H1 (cell line): ENCODE measurements around the gene GOLGA6L10. TPM values are rescaled to one million over a fixed set of nuclear protein-coding genes. Genes with fewer than 3 reads are reported as not detected.
"Not testable (repeated sequence)": the region's sequence is repeated elsewhere in the genome, so short reads cannot be mapped to it uniquely, and the experiment has no call there.

Experiments used
- CTCF ChIA-PET: fragments of 300-600 bp; sonication (Branson Sonifier 250); formaldehyde crosslinking; loops from one replicate; lab custom pipeline; 2021; ENCODE audit not compliant: partially characterized antibody; lab: Charles Lee
- POLR2A ChIA-PET: fragments of 300-600 bp; sonication (Branson Sonifier 250); formaldehyde crosslinking; loops from one replicate; lab custom pipeline; 2021; ENCODE audit warnings: inconsistent platforms; ENCODE audit not compliant: partially characterized antibody; lab: Charles Lee
- DNase-seq, 2 experiments: peaks; one replicate each; pipeline versions ENCODE4 v3.0.0 to v3.0.0-alpha.2; 2010 to 2022; ENCODE audit warnings: low spot score in 2 of 2, low read depth in 1 of 2, mixed read lengths in 1 of 2
- FAIRE-seq: peaks from 2 replicates; lab custom pipeline; 2011; peaks lifted over from hg19 to GRCh38; lab: Jason Lieb, UNC
- H2AFZ ChIP-seq: 2 replicates; pipeline ENCODE4 v1.8.1; 2012; ENCODE audit warnings: low read length, inconsistent platforms
- H2AK5ac ChIP-seq: 2 replicates; pipeline ENCODE4 v1.6.1; 2013; ENCODE audit warnings: low read depth, low read length
- H2BK120ac ChIP-seq: replicated peaks from 2 replicates; pipeline ENCODE3; 2013; ENCODE audit warnings: low read depth, low read length, inconsistent platforms
- H2BK12ac ChIP-seq: 2 replicates; pipeline ENCODE4 v1.6.1; 2013; ENCODE audit warnings: low read depth, low read length
- H2BK15ac ChIP-seq: 2 replicates; pipeline ENCODE4 v1.6.1; 2013; ENCODE audit warnings: low read length
- H2BK20ac ChIP-seq: 2 replicates; pipeline ENCODE4 v1.6.1; 2013; ENCODE audit warnings: low read length
- H2BK5ac ChIP-seq: 2 replicates; pipeline ENCODE4 v1.6.1; 2013; ENCODE audit warnings: low read depth, low read length
- H3K14ac ChIP-seq: 2 replicates; pipeline ENCODE4 v1.6.1; 2013; ENCODE audit warnings: inconsistent platforms; ENCODE audit not compliant: insufficient read length
- H3K18ac ChIP-seq: 2 replicates; pipeline ENCODE4 v1.6.1; 2013; ENCODE audit warnings: low read length; ENCODE audit errors: extremely low read depth
- H3K23ac ChIP-seq: 2 replicates; pipeline ENCODE4 v1.6.1; 2013; ENCODE audit warnings: inconsistent platforms; ENCODE audit not compliant: insufficient read length
- H3K23me2 ChIP-seq: 2 replicates; pipeline ENCODE4 v1.6.1; 2013; ENCODE audit warnings: low read depth, low read length
- H3K27ac ChIP-seq: 2 replicates; pipeline ENCODE4 v1.6.1; 2011; ENCODE audit warnings: low read depth, low read length, inconsistent platforms
- H3K27me3 ChIP-seq, 4 experiments: replicated peaks in 1 of 4; 1 replicate in 1 of 4; 2 replicates in 3 of 4; pipeline versions ENCODE4 v1.6.1 to v1.8.1; 2011 to 2013; ENCODE audit warnings: low read length in 3 of 4, mild to moderate bottlenecking in 3 of 4, inconsistent platforms in 2 of 4, mixed read lengths in 2 of 4, moderate library complexity in 1 of 4; ENCODE audit not compliant: control insufficient read depth in 3 of 4, insufficient read depth in 3 of 4; ENCODE audit errors: extremely low read depth in 1 of 4
- H3K36me3 ChIP-seq, 4 experiments: 2 replicates each; pipeline versions ENCODE4 v1.6.1 to v1.8.1; 2011 to 2013; ENCODE audit warnings: mild to moderate bottlenecking in 4 of 4, low read length in 3 of 4, moderate library complexity in 2 of 4, control low read depth in 1 of 4, inconsistent platforms in 1 of 4; ENCODE audit not compliant: insufficient read depth in 4 of 4, control insufficient read depth in 2 of 4
- H3K4ac ChIP-seq: replicated peaks from 2 replicates; pipeline ENCODE3; 2013; ENCODE audit warnings: low read length, low read depth, mixed read lengths, inconsistent platforms; ENCODE audit not compliant: insufficient read length
- H3K4me1 ChIP-seq, 4 experiments: replicated peaks in 1 of 4; 1 replicate in 1 of 4; 2 replicates in 3 of 4; pipeline versions ENCODE4 v1.6.1 to v1.8.1; 2011 to 2013; ENCODE audit warnings: low read length in 3 of 4, inconsistent platforms in 2 of 4, mixed read lengths in 1 of 4; ENCODE audit not compliant: insufficient read depth in 4 of 4, control insufficient read depth in 3 of 4
- H3K4me2 ChIP-seq, 2 experiments: 2 replicates each; pipeline versions ENCODE4 v1.6.1 to v1.8.1; 2011 to 2013; ENCODE audit warnings: low read depth in 2 of 2, low read length in 2 of 2, control low read depth in 1 of 2, inconsistent platforms in 1 of 2, mild to moderate bottlenecking in 1 of 2; ENCODE audit not compliant: insufficient read depth in 1 of 2
- H3K4me3 ChIP-seq, 4 experiments: fragments of 200-600, 300-600 bp in 1 of 4; sonication (generic), shearing (Covaris generic), sonication (Bioruptor Twin) in 1 of 4; 2 replicates each; pipeline versions ENCODE4 v1.5.1 to v1.8.1; 2011 to 2016; ENCODE audit warnings: low read length in 4 of 4, low read depth in 3 of 4, control low read depth in 2 of 4, inconsistent platforms in 2 of 4, mild to moderate bottlenecking in 2 of 4, mixed read lengths in 1 of 4, moderate library complexity in 1 of 4; ENCODE audit not compliant: insufficient read depth in 2 of 4; ENCODE audit errors: extremely low read depth in 1 of 4
- H3K56ac ChIP-seq: replicated peaks from 2 replicates; pipeline ENCODE3; 2013; ENCODE audit warnings: low read depth, mild to moderate bottlenecking, mixed read lengths, low read length, inconsistent platforms; ENCODE audit not compliant: insufficient read length
- H3K79me1 ChIP-seq: 2 replicates; pipeline ENCODE4 v1.6.1; 2013; ENCODE audit warnings: low read depth, low read length, control low read depth
- H3K79me2 ChIP-seq, 2 experiments: 2 replicates each; pipeline versions ENCODE4 v1.6.1 to v1.8.1; 2012 to 2013; ENCODE audit warnings: low read length in 2 of 2, mild to moderate bottlenecking in 2 of 2, inconsistent platforms in 1 of 2; ENCODE audit not compliant: insufficient read depth in 2 of 2, control insufficient read depth in 1 of 2
- H3K9ac ChIP-seq, 4 experiments: replicated peaks in 1 of 4; 1 replicate in 1 of 4; 2 replicates in 3 of 4; pipeline versions ENCODE4 v1.6.1 to v1.8.1; 2011 to 2013; ENCODE audit warnings: low read depth in 3 of 4, low read length in 3 of 4, control low read depth in 2 of 4, mild to moderate bottlenecking in 2 of 4, moderate library complexity in 2 of 4, inconsistent platforms in 1 of 4; ENCODE audit errors: extremely low read depth in 1 of 4
- H3K9me3 ChIP-seq, 2 experiments: 2 replicates each; pipeline versions ENCODE4 v1.6.1 to v1.8.1; 2012 to 2013; ENCODE audit warnings: mild to moderate bottlenecking in 2 of 2, moderate library complexity in 2 of 2, control low read depth in 1 of 2, inconsistent platforms in 1 of 2, low read depth in 1 of 2, low read length in 1 of 2, mixed read lengths in 1 of 2; ENCODE audit not compliant: insufficient read depth in 2 of 2
- H4K20me1 ChIP-seq, 2 experiments: replicated peaks in 1 of 2; 2 replicates each; pipeline versions ENCODE3 to v1.8.1; 2011 to 2013; ENCODE audit warnings: inconsistent platforms in 2 of 2, low read length in 2 of 2, mild to moderate bottlenecking in 1 of 2; ENCODE audit not compliant: insufficient read depth in 2 of 2, control insufficient read depth in 1 of 2
- H4K5ac ChIP-seq: 2 replicates; pipeline ENCODE4 v1.6.1; 2013; ENCODE audit warnings: low read length, low read depth, mixed read lengths, inconsistent platforms; ENCODE audit not compliant: insufficient read length
- H4K8ac ChIP-seq: 2 replicates; pipeline ENCODE4 v1.8.0; 2013; ENCODE audit warnings: mild to moderate bottlenecking, moderate library complexity, low read length, inconsistent platforms; ENCODE audit not compliant: insufficient read depth; ENCODE audit errors: extremely low read depth
- H4K91ac ChIP-seq: replicated peaks from 2 replicates; pipeline ENCODE3; 2013; ENCODE audit warnings: low read length, mixed read lengths, inconsistent platforms; ENCODE audit not compliant: insufficient read length
- WGBS, 2 experiments: shearing (Covaris generic) in 1 of 2; methylation state at CpG; one replicate each; pipeline versions ENCODE4 v1.1.6 to v1.1.7; 2013 to 2015; ENCODE audit warnings: low lambda C conversion rate in 2 of 2, mixed read lengths in 2 of 2, inconsistent platforms in 1 of 2, low coverage in 1 of 2, missing lambda C conversion rate in 1 of 2; ENCODE audit not compliant: insufficient replicate concordance in 2 of 2, insufficient coverage in 1 of 2, insufficient read length in 1 of 2; ENCODE audit errors: extremely low coverage in 1 of 2, missing lambda C conversion rate in 1 of 2; 5-methylcytosine and 5-hydroxymethylcytosine counted together
- polyA plus RNA-seq, 7 experiments: library from polyadenylated mRNA; depleted of rRNA in 3 of 7; stranded (reverse) in 5 of 7; unstranded in 2 of 7; fragments of >200 nt in 5 of 7; fragments of 200-250 nt in 2 of 7; gene quantifications; 1 replicate in 5 of 7; 2 replicates in 1 of 7; 4 replicates in 1 of 7; pipeline versions ENCODE4 v1.2.1 to v1.2.3, GENCODE V29; 2011 to 2013; ENCODE audit warnings: missing spikeins in 2 of 7, mixed read lengths in 2 of 7
- total RNA-seq: library from RNA; stranded (reverse); fragmentation: NEBNext Ultra II Directional; extraction: Animal tissue kit (Norgen Biotek cat#: 25700); gene quantifications from 2 replicates; pipeline ENCODE4 v1.2.1, GENCODE V29; 2021

GOLGA6L10 gene
- total and polyA plus RNA-seq, 2 of the 8 experiments (the other 6 are each of a cell fraction or from before 2014, with no cell fraction given): 0.91 to 4.0 TPM

GRCh38 chr15:82338573-82338972 lies 10.7 kb downstream of the GOLGA6L10 start:
- H3K14ac ChIP-seq, H2AFZ ChIP-seq, H3K79me1 ChIP-seq, H3K4me3 ChIP-seq, H2BK15ac ChIP-seq, H2BK12ac ChIP-seq, H3K27me3 ChIP-seq, H3K4ac ChIP-seq, H4K91ac ChIP-seq, H3K23ac ChIP-seq, CTCF ChIA-PET, H2BK20ac ChIP-seq, H3K4me1 ChIP-seq, H4K8ac ChIP-seq, H3K27ac ChIP-seq, FAIRE-seq, H4K5ac ChIP-seq, H2AK5ac ChIP-seq, H3K18ac ChIP-seq, H2BK120ac ChIP-seq, H3K9ac ChIP-seq, H3K4me2 ChIP-seq, POLR2A ChIA-PET, H2BK5ac ChIP-seq, H3K79me2 ChIP-seq, H3K9me3 ChIP-seq, H3K23me2 ChIP-seq, H3K36me3 ChIP-seq, H3K56ac ChIP-seq, H4K20me1 ChIP-seq: not testable (repeated sequence)
- DNase-seq: peak in 1 of 2 experiments; percentile 48
- 73% methylated on average over 8 of the region's 8 CpGs; no CpG with 5 or more reads in 1 of the 2 experiments for WGBS, 2 experiments

- H3K56ac ChIP-seq, H2BK20ac ChIP-seq, H3K9me3 ChIP-seq, H2BK12ac ChIP-seq, H3K23me2 ChIP-seq, H3K4me2 ChIP-seq, H3K14ac ChIP-seq, FAIRE-seq, H3K27ac ChIP-seq, H4K91ac ChIP-seq, H3K23ac ChIP-seq, H3K4ac ChIP-seq, H3K79me2 ChIP-seq, H3K9ac ChIP-seq, H3K4me3 ChIP-seq, H2AFZ ChIP-seq, H2BK120ac ChIP-seq, H2AK5ac ChIP-seq, H2BK5ac ChIP-seq, H3K27me3 ChIP-seq, H4K8ac ChIP-seq, H4K20me1 ChIP-seq, H4K5ac ChIP-seq, CTCF ChIA-PET, H3K18ac ChIP-seq, POLR2A ChIA-PET, H3K4me1 ChIP-seq, H3K79me1 ChIP-seq, H3K36me3 ChIP-seq, H2BK15ac ChIP-seq: not testable (repeated sequence)
- 98% methylated on average over 7 of the region's 11 CpGs; no CpG with 5 or more reads in 1 of the 2 experiments for WGBS, 2 experiments
- peak in 1 of 2 experiments; percentile 29 for DNase-seq
These were observed 11.2 kb downstream of the GOLGA6L10 start for GRCh38 chr15:82338053-82338452.
